HG02798 (cell line): ENCODE data around the gene KCP.

Source experiments
- ATAC-seq: cut with Tn5 transposase; IDR thresholded peaks from one replicate; pipeline ENCODE4 v1.9.1; 2021; ENCODE audit warnings: mild to moderate bottlenecking; ENCODE audit not compliant: unreplicated experiment, poor library complexity

The KCP gene

GRCh38 chr7:128888756-128889095 is 21.8 kb downstream of the KCP start:
- ATAC-seq = no peak

DNA sequence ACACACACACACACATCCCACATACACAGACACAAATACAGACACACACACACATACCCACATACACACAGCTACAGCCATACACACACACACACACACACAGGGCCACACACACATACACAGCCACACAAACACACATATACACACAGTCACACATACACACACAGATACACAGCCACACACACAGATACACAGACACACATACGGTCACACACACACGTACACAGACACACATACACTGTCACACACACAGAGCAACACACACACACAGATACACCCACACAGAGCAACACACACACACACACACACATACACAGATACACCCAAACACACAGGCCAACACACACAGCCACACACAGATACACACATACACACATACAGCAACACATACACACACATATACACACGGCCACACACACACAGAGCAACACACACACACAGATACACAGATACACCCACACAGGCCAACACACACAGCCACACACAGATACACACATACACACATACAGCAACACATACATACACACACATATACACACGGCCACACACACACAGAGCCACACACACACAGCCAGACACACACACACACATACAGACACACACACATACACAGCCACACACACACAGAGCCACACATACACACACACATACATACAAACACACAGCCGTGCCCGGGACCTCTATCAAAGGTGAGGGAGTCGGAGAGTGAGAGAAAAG is 22.3 kb downstream of the KCP start:
- no peak for ATAC-seq

GRCh38 chr7:128887169-128888038 is 23.1 kb downstream of the KCP start:
- ATAC-seq = no peak

- no peak for ATAC-seq
Measured at GRCh38 chr7:128886391-128887168, 23.9 kb downstream of the KCP start.

GRCh38 chr7:128885370-128886187 is 24.9 kb downstream of the KCP start:
- no peak for ATAC-seq

- ATAC-seq = no peak
Measured at GRCh38 chr7:128884561-128885369, 25.7 kb downstream of the KCP start.

- peak; percentile 77 for ATAC-seq
Measured at GRCh38 chr7:128883622-128884448, 26.7 kb downstream of the KCP start.

DNA sequence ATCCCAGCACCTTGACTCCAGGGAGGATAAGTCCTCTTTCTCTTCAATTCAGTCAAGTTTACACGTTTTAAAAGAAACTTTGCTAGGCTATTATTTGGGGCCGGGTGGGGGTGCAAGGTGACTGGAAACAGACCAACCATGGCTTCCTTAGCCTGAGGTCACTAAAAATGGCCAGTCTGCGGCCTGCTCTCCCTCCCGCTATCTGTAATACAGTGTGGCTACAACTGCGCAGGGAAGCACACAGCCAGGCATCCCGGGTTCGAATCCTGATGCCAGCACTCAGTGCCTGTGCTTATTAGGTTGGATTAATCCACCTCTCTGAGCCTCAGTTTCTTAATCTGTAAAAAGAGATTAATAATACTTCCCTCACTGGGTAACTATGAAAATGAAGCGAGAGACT is 28.4 kb downstream of the KCP start:
- ATAC-seq = no peak

DNA sequence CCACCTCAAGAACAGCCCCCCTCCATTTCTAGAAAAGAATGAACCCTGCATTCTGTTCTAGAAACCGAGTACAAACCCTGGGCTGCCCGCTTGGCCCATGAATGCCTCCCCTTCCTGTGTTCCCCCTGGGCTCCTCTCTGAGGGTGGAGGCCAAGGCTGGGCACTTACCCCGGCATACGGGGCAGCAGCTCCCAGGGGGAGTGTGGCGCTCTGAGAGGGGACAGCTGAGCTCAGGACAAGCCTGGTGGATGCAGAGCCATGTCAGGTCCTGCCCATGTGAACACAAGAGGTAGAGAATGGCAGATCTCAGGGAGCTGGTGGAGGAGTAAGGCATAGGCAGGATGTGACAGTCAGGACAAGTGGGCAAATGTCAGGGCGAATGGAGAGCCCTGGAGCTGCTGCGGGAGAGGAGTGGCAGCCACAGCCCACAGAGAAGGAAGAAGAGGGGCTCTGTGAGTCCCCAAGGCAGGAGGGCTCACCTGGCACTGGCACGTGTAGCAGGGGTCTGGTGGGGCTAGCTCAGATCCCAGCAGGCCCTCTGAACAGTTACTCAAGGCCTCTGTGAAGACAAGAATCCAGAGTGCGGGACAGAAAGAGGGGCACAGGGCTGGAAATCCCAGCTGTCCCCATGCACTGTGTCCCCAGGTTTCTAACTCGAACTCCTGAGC is 28.9 kb downstream of the KCP start:
- ATAC-seq = no peak

DNA sequence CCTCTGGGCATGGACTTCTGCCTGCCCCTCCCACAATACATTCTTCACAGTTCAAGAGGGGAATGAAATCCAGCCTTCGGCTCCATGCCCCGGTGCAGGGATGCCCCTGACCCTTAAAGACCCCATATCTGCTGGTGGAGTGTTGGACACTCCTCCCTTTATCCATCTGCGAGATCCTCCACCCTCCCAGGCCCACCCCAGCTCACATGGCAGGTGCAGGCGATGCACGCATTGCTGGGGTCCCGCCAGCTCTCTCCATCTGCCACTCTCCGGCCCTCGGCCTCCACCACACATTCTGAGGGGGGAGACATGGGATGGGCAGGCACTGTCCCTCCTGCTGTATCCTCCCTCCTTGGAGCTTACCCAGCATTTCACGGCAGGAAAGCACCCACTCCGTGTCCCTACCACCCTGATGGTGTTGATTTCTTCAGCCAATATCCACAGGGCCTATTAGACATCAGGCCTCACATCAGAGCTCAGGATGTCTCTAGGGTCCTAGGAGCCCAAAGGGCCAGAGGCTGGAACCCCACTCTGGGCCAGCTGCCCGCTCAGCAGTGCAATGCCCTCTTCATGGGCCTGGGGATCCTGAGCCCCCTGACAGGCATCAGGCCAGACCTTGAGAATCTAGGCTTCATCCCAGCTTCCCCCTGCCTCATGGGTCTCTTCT is 29.6 kb downstream of the KCP start:
- no peak for ATAC-seq

GRCh38 chr7:128879939-128880746 is 30.4 kb downstream of the KCP start:
- ATAC-seq = no peak

DNA sequence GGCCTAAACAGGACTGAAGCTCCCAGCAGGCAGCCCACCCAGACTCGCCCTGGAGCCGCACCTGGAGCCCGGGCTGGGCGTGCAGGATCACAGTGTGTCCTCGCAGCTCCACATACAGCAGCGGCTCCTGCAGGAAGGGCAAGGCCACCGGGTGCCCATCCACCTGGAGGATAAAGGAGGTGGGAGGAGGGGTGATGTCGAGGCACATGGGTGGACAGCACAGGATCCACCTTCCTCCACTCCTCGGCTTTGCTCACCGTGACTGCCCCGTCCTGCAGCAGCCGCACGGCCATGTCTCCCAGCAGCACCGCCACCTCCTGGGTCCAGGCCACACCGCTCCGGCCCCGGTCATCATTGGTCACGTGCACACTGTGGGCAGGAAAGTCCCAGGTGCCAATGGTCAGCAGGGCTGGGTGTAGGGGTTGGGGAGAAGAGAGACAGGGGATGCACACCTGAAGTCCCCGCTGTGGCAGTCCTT is 31.0 kb downstream of the KCP start:
- no peak for ATAC-seq

DNA sequence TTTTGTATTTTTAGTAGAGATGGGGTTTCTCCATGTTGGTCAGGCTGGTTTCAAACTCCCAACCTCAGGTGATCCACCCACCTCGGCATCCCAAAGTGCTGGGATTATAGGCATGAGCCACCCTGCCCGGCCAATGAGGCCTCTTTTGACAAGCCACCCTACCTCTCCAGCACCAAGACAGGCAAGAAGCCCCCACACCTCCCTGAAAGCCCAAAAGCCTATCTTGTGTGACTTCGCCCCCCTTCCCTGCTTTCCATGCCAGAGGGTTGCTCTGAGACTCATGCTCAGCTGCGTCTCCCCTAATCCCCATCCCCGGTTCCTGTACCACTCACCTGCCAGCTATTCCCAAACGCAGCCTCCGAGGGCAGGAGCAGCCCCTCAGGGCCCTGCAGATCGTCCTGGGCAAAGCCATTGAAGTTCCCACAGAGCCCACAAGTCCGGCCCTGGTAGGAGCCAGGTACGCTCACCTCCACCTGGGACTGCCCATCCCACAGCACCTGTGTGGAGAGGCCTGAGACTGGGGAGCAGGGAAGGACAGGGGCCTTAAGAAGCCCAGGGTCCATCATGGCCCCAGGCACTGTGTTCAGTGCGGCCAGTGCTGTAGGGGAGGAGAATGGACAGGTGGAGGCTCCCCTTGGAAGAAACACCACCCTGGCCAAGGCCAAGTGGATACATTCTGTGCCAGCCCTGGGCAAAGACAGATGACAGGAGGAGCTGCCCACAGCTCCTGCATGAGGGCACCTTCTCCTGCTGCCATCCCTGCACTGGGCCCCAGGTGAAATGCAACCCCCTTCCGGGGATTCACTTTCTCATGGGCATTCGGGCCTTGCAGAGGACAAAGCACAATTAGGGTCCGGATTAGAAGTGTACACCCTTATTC is 32.0 kb downstream of the KCP start:
- ATAC-seq = no peak

DNA sequence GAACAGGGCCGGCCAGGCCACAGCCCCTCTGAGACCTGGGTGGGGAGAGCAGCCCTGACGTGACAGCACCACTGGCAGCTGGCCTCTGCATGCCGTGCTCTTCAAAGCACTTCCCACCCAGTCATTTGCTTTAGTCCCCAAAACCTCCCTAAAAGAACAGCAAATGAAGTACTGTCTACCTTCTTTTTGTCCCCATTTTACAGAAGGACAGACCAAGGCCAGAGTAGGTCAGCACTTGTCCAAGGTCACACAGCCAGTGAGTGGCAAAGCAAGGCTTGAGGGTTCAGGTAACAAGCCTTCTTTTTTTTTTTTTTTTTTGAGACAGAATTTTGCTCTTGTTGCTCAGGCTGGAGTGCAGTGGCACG is 32.8 kb downstream of the KCP start:
- ATAC-seq = no peak

GRCh38 chr7:128876978-128877755 is 33.3 kb downstream of the KCP start:
- ATAC-seq = no peak
